Stimulated activated CD4-positive, alpha-beta T cell treated with anti-CD3 and anti-CD28 coated beads, Interleukin-15, amount 100 ng/mL, for 1 hour (primary cell): ENCODE data around the gene MYOF.

ENCODE experiments used
- DNase-seq, 2 donors: peaks; one replicate each; pipeline ENCODE4 v3.0.0-alpha.2; 2020; ENCODE audit warnings: low read depth in 1 of 2, low spot score in 1 of 2

MYOF gene

DNA sequence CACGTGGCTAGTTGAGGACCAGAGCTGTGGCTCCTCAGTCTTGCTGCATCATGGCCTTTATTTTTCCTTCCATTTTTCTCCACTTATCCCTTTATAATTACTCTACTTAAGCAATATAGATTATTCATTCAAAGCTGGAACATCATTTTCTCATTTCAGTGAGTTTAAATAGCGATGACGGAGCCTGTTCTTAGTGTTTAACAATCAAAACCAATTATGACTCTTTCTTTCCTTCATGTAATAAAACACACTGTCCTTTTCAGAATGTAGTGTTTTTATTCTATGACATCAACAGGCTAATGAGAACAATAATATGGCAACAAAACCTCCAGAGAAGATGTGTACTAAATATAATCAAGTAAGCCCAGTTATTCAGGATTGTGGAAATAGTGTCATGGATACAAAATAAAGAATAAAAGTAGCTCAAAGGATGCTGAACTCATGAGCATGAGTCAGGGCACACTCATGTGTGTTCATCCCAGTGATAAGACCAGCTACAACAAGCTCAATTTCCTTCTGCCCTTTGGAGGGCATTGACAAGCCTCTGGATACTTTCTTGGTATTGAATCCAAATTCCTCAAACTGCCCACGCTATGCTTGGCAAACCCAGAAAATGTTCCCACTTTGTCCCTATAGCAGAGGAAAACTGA lies 220.0 kb downstream of the MYOF start:
- DNase-seq: no peak

DNA sequence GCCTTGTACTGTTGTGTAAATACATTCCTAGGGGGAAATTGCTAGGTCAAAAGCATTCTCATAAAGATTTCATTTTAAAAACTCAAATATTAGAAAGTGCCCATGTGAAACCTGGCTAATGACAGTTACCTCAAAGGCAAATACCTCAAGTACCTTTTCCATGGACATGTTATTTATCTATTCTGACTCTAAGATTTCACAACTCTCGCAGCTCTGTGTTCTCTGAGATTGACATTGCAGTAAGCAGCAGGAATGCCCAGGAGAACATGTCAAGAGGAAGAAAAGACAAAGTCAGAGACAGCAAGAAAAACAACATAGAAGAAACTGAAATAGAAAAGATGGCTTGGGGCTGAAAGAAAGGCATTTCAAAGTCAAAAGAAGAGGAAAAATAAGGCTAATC lies 221.0 kb downstream of the MYOF start:
- DNase-seq: no peak

- no peak for DNase-seq
Measured at GRCh38 chr10:93259126-93259525, 223.0 kb downstream of the MYOF start.
